B cell (primary cell): Measurements from ENCODE around the gene GARS1. TPM values are rescaled to one million over a fixed set of nuclear protein-coding genes. Genes with fewer than 3 reads are reported as not detected.

Experiments
- ATAC-seq: fragments of 200-7000 bp; cut with Tn5 transposase; one replicate; pipeline ENCODE4 v1.10.0; 2021; ENCODE audit warnings: low read depth, mild to moderate bottlenecking, moderate number of reproducible peaks, moderate library complexity
- CTCF ChIA-PET: fragments of 350-600 bp; sonication (Branson Sonifier 250); formaldehyde crosslinking; loops from one replicate; lab custom pipeline; 2021; ENCODE audit warnings: antibody characterized with exemption, inconsistent platforms; lab: Charles Lee
- POLR2A ChIA-PET: fragments of 350-600 bp; sonication (Branson Sonifier 250); formaldehyde crosslinking; loops from one replicate; lab custom pipeline; 2021; ENCODE audit warnings: antibody characterized with exemption; lab: Charles Lee
- DNase-seq: peaks from one replicate; pipeline ENCODE4 v3.0.0; 2013
- H2AFZ ChIP-seq: 2 replicates; pipeline ENCODE4 v1.6.1; 2012; ENCODE audit warnings: mild to moderate bottlenecking, low read depth, low read length; ENCODE audit not compliant: insufficient read depth, poor library complexity, severe bottlenecking
- H3K27ac ChIP-seq, 2 donors: 1 replicate in 1 of 2; 2 replicates in 1 of 2; pipeline ENCODE4 v1.5.1; 2012 to 2013; ENCODE audit warnings: low read length in 2 of 2, mild to moderate bottlenecking in 2 of 2, moderate library complexity in 1 of 2
- H3K27me3 ChIP-seq, 4 experiments: fragments of 200-600 bp in 1 of 4; sonication (generic) in 1 of 4; replicated peaks in 1 of 4; 1 replicate in 2 of 4; 2 replicates in 2 of 4; pipeline versions ENCODE4 v1.6.1 to v1.7.0; 2013 to 2016; ENCODE audit warnings: low read length in 3 of 4, mild to moderate bottlenecking in 2 of 4, mixed read lengths in 1 of 4, moderate library complexity in 1 of 4; ENCODE audit not compliant: insufficient read depth in 4 of 4, control insufficient read depth in 3 of 4; ENCODE audit errors: control extremely low read depth in 1 of 4
- H3K36me3 ChIP-seq, 2 experiments: replicated peaks in 1 of 2; 1 replicate in 1 of 2; 2 replicates in 1 of 2; pipeline versions ENCODE4 v1.6.1 to v1.7.1; 2013; ENCODE audit warnings: low read length in 1 of 2; ENCODE audit not compliant: insufficient read depth in 2 of 2, control insufficient read depth in 1 of 2; ENCODE audit errors: control extremely low read depth in 1 of 2, extremely low read depth in 1 of 2
- H3K4me1 ChIP-seq, 2 donors: fragments of 200-600 bp in 1 of 2; sonication (generic) in 1 of 2; 1 replicate in 1 of 2; 2 replicates in 1 of 2; pipeline versions ENCODE4 v1.5.1 to v1.6.1; 2013 to 2017; ENCODE audit warnings: low read length in 2 of 2; ENCODE audit not compliant: control insufficient read depth in 2 of 2, insufficient read depth in 2 of 2
- H3K4me2 ChIP-seq: replicated peaks from 2 replicates; pipeline ENCODE3; 2012; ENCODE audit warnings: mild to moderate bottlenecking, low read depth, low read length; ENCODE audit not compliant: poor library complexity, severe bottlenecking
- H3K4me3 ChIP-seq, 5 experiments: fragments of 200-600 bp in 1 of 5; sonication (generic) in 1 of 5; 1 replicate in 3 of 5; 2 replicates in 2 of 5; pipeline versions ENCODE4 v1.5.1 to v1.7.0; 2011 to 2016; ENCODE audit warnings: low read length in 4 of 5, mild to moderate bottlenecking in 4 of 5, low read depth in 2 of 5, control low read depth in 1 of 5, moderate library complexity in 1 of 5; ENCODE audit not compliant: insufficient read depth in 1 of 5; ENCODE audit errors: control extremely low read depth in 1 of 5, extremely low read depth in 1 of 5
- H3K79me2 ChIP-seq: fragments of 200-600 bp; sonication (generic); one replicate; pipeline ENCODE4 v1.6.0; 2016; ENCODE audit warnings: low read length; ENCODE audit not compliant: control insufficient read depth, insufficient read depth
- H3K9ac ChIP-seq: fragments of 200-600 bp; sonication (generic); 2 replicates; pipeline ENCODE4 v1.6.1; 2017; ENCODE audit warnings: mild to moderate bottlenecking, low read length, moderate library complexity
- H3K9me3 ChIP-seq, 3 donors: one replicate each; pipeline versions ENCODE4 v1.6.1 to v1.7.1; 2013; ENCODE audit warnings: low read length in 2 of 3; ENCODE audit not compliant: control insufficient read depth in 2 of 3, insufficient read depth in 1 of 3; ENCODE audit errors: control extremely low read depth in 1 of 3
- H4K20me1 ChIP-seq: 2 replicates; pipeline ENCODE4 v1.6.0; 2012; ENCODE audit warnings: mild to moderate bottlenecking, low read length; ENCODE audit not compliant: insufficient read depth, control insufficient read depth, poor library complexity, severe bottlenecking
- H3K27ac Mint-ChIP-seq: one replicate; pipeline ENCODE4 v1.8.0; 2021; ENCODE audit warnings: mixed read lengths
- H3K27me3 Mint-ChIP-seq: one replicate; pipeline ENCODE4 v1.8.0; 2021; ENCODE audit warnings: mixed read lengths
- H3K4me1 Mint-ChIP-seq: one replicate; pipeline ENCODE4 v1.8.0; 2021; ENCODE audit warnings: mixed read lengths
- H3K4me3 Mint-ChIP-seq: one replicate; pipeline ENCODE4 v1.8.0; 2021; ENCODE audit warnings: mixed read lengths
- H3K9me3 Mint-ChIP-seq: one replicate; pipeline ENCODE4 v1.8.0; 2022; ENCODE audit warnings: mixed read lengths; ENCODE audit not compliant: insufficient read depth
- CTCF ChIP-seq: fragments of 200-600 bp; IDR thresholded peaks from one replicate; pipeline ENCODE4 v1.8.0; 2022; ENCODE audit warnings: antibody characterized with exemption, mild to moderate bottlenecking
- EZH2 ChIP-seq: IDR thresholded peaks from 2 replicates; pipeline ENCODE4 v1.6.1; 2012; ENCODE audit warnings: borderline replicate concordance, low read depth, mild to moderate bottlenecking, moderate library complexity, low read length; ENCODE audit not compliant: insufficient read depth, poor library complexity, severe bottlenecking
- WGBS: methylation state at CpG from one replicate; pipeline ENCODE4 v1.1.5; 2013; ENCODE audit warnings: missing lambda C conversion rate; ENCODE audit not compliant: insufficient coverage; 5-methylcytosine and 5-hydroxymethylcytosine counted together
- intact Hi-C: fragments of 100-400 bp; cut with micrococcal nuclease; formaldehyde crosslinking; loops from one replicate; pipeline ENCODE4 v1.10.0; 2022
- polyA plus RNA-seq: library from polyadenylated mRNA; depleted of rRNA; stranded (reverse); fragments of >200 nt; gene quantifications from 2 replicates; pipeline ENCODE4 v1.2.3, GENCODE V29; 2012
- total RNA-seq, 2 donors: library from RNA; stranded (reverse); fragments of 120-200 nt in 1 of 2; gene quantifications; 1 replicate in 1 of 2; 2 replicates in 1 of 2; pipeline versions ENCODE4 v1.2.3 to v1.2.4, GENCODE V29; 2013 to 2022

The GARS1 gene
- total and polyA plus RNA-seq, 2 donors (not counting 1 experiment from before 2014, with no cell fraction given): 54.9 to 61.7 TPM

GRCh38 chr7:30596721-30597120, 2.0 kb downstream of the GARS1 start:
- no peak overlapping the region for H3K4me3 ChIP-seq
- H3K4me1 Mint-ChIP-seq: peaks cover 50% of the 10 kb centered on the region
- 100% methylated on average over 2 of the region's 3 CpGs for WGBS
- H3K4me3 Mint-ChIP-seq: peak overlapping the region; percentile 95
- intact Hi-C loops: loop anchor here (10.0 kb wide), 2 partner anchors 462 to 1898 kb away; partner anchors contain the start of genes AVL9, LSM5 and MTURN
- no peak overlapping the region for H3K9ac ChIP-seq
- TF ChIP-seq CTCF (no peak), EZH2 (no peak)
- no peaks in the 10 kb centered on the region for H3K27me3 Mint-ChIP-seq
- peaks cover 53% of the 10 kb centered on the region for H3K79me2 ChIP-seq
- no peak overlapping the region for H3K27ac Mint-ChIP-seq
- H2AFZ ChIP-seq: no peak overlapping the region
- POLR2A ChIA-PET: no interaction called here
- H4K20me1 ChIP-seq: no peaks in the 10 kb centered on the region
- no peaks in the 10 kb centered on the region for H3K9me3 Mint-ChIP-seq
- peak overlapping the region; percentile 96 for H3K4me2 ChIP-seq
- H3K27ac ChIP-seq: no peak overlapping the region
- H3K36me3 ChIP-seq: peaks cover 5 to 24% of the 10 kb centered on the region in 2 experiments
- H3K4me1 ChIP-seq: peaks cover 21 to 24% of the 10 kb centered on the region in 2 donors
- H3K27me3 ChIP-seq: no peaks in the 10 kb centered on the region
- no peaks in the 10 kb centered on the region for H3K9me3 ChIP-seq
- no peak for ATAC-seq
- CTCF ChIA-PET: no interaction called here
- DNase-seq: no peak

- no peak overlapping the region for H3K27ac Mint-ChIP-seq
- H2AFZ ChIP-seq: no peak overlapping the region
- no peaks in the 10 kb centered on the region for H3K9me3 Mint-ChIP-seq
- no peaks in the 10 kb centered on the region for H3K9me3 ChIP-seq
- TF ChIP-seq CTCF (no peak), EZH2 (no peak)
- no peaks in the 10 kb centered on the region for H3K27me3 ChIP-seq
- ChIA-PET CTCF (no interaction called here), POLR2A (no interaction called here)
- peaks cover 6 to 35% of the 10 kb centered on the region in 2 experiments for H3K36me3 ChIP-seq
- H3K27me3 Mint-ChIP-seq: no peaks in the 10 kb centered on the region
- H3K4me3 Mint-ChIP-seq: no peak overlapping the region
- peaks cover 39% of the 10 kb centered on the region for H3K79me2 ChIP-seq
- H4K20me1 ChIP-seq: no peaks in the 10 kb centered on the region
- H3K4me2 ChIP-seq: no peak overlapping the region
- DNase-seq (no peak), ATAC-seq (no peak)
- peaks cover 21 to 22% of the 10 kb centered on the region in 2 donors for H3K4me1 ChIP-seq
- H3K9ac ChIP-seq: no peak overlapping the region
- intact Hi-C loops: loop anchor here (10.0 kb wide), 2 partner anchors 463 to 1897 kb away; partner anchors contain the start of genes AVL9, LSM5 and MTURN
- peaks cover 38% of the 10 kb centered on the region for H3K4me1 Mint-ChIP-seq
- no peak overlapping the region for H3K4me3 ChIP-seq
- no peak overlapping the region for H3K27ac ChIP-seq
- 98% methylated on average over 10 of the region's 13 CpGs for WGBS
These were observed 3.6 kb downstream of the GARS1 start for GRCh38 chr7:30598121-30598876.
